ENCODE results near the gene RBM12.

GRCh38 chr20:35630636-35631035 lies 34.1 kb downstream of the RBM12 start:
- TF ChIP-seq CTCF (IDR thresholded peaks at IDR 0.05) (no peak), POLR2A (IDR thresholded peaks at IDR 0.05) (no peak), EP300 (IDR thresholded peaks at IDR 0.05) (no peak)

Data from tibial nerve (tissue), 4 donors.